K562 (cell line): ENCODE data around the gene DAZAP1. TPM values are rescaled to one million over a fixed set of nuclear protein-coding genes. Genes with fewer than 3 reads are reported as not detected.

Source experiments
- E2F3 ChIP-seq: fragments of 250-450 bp; sonication (Bioruptor Pico); IDR thresholded peaks from 2 replicates; pipeline ENCODE4 v1.4.0; 2020; ENCODE audit warnings: mild to moderate bottlenecking
- EP300 ChIP-seq: IDR thresholded peaks from 2 replicates; pipeline ENCODE4 v1.6.1; 2012; ENCODE audit warnings: low read length, improper control_type of control experiment
- HCFC1 ChIP-seq: IDR thresholded peaks from 2 replicates; pipeline ENCODE4 v1.6.1; 2012; ENCODE audit warnings: low read depth, low read length, improper control_type of control experiment
- KDM5B ChIP-seq: fragments of 200-600 bp; sonication (generic); IDR thresholded peaks from 2 replicates; pipeline ENCODE4 v1.6.1; 2012; ENCODE audit warnings: low read depth, mild to moderate bottlenecking, moderate library complexity, low read length, control low read depth, inconsistent platforms; ENCODE audit not compliant: insufficient replicate concordance
- MBD2 ChIP-seq: sonication (generic); IDR thresholded peaks from 2 replicates; pipeline ENCODE4 v1.6.1; 2016; ENCODE audit warnings: low read depth, borderline replicate concordance
- MED1 ChIP-seq: sonication (generic); formaldehyde crosslinking; IDR thresholded peaks from 2 replicates; pipeline ENCODE4 v1.8.1; 2023; ENCODE audit warnings: missing genetic modification reagents, borderline replicate concordance
- NBN ChIP-seq: fragments of 450-650 bp; IDR thresholded peaks from 2 replicates; pipeline ENCODE4 v1.6.1; 2016; ENCODE audit warnings: low read depth, mild to moderate bottlenecking
- SIRT6 ChIP-seq: IDR thresholded peaks from one replicate; pipeline ENCODE4 v1.6.1; 2012; ENCODE audit warnings: low read depth, mild to moderate bottlenecking, control low read depth, inconsistent platforms, low read length, moderate library complexity
- SRF ChIP-seq, 2 experiments: fragments of 250-450, 450-650 bp in 1 of 2; sonication (Bioruptor Pico) in 1 of 2; sonication (generic) in 1 of 2; formaldehyde crosslinking; IDR thresholded peaks; 2 replicates each; pipeline versions ENCODE4 v1.5.0 to v1.5.1; 2020 to 2022; ENCODE audit warnings: mild to moderate bottlenecking in 1 of 2, missing genetic modification reagents in 1 of 2
- ZFP1 ChIP-seq: fragments of 450-650 bp; formaldehyde crosslinking; IDR thresholded peaks from 2 replicates; pipeline ENCODE4 v1.4.0; 2020; ENCODE audit warnings: mild to moderate bottlenecking, mixed read lengths
- ZFX ChIP-seq: sonication (generic); formaldehyde crosslinking; IDR thresholded peaks from 2 replicates; pipeline ENCODE4 v1.8.0; 2022; ENCODE audit warnings: mild to moderate bottlenecking, missing genetic modification reagents, moderate library complexity
- ZNF23 ChIP-seq: fragments of 250-450 bp; sonication (Bioruptor Pico); IDR thresholded peaks from 2 replicates; pipeline ENCODE4 v1.4.0; 2020; ENCODE audit warnings: mild to moderate bottlenecking
- ZNF41 ChIP-seq: fragments of 250-450 bp; sonication (Bioruptor Pico); conservative IDR thresholded peaks from 2 replicates; pipeline ENCODE4 v1.4.0; 2020; ENCODE audit warnings: mild to moderate bottlenecking
- ZNF695 ChIP-seq: fragments of 450-650 bp; formaldehyde crosslinking; IDR thresholded peaks from 2 replicates; pipeline ENCODE4 v1.4.0; 2020; ENCODE audit warnings: mild to moderate bottlenecking, moderate library complexity
- ZNF707 ChIP-seq: fragments of 250-450 bp; sonication (Bioruptor Pico); conservative IDR thresholded peaks from 2 replicates; pipeline ENCODE4 v1.8.0; 2022; ENCODE audit warnings: inconsistent platforms, mild to moderate bottlenecking, moderate library complexity
- polyA plus RNA-seq, 8 experiments: library from polyadenylated mRNA; depleted of rRNA in 4 of 8; stranded (reverse) in 5 of 8; unstranded in 3 of 8; fragments of >200 nt; fragmentation: Nextera tagmentation in 2 of 8; fragmentation: Illumina TruSeq in 1 of 8; extraction: Ambion mirVana in 2 of 8; extraction: Trizol in 1 of 8; gene quantifications; 2 replicates each; pipeline versions ENCODE4 v1.2.1 to v1.2.3, GENCODE V29; 2011 to 2014; ENCODE audit warnings: inconsistent platforms in 1 of 8, missing spikeins in 1 of 8
- total RNA-seq, 7 experiments: library from RNA; depleted of rRNA in 6 of 7; stranded (reverse); fragments of >200 nt in 6 of 7; fragmentation: Illumina TruSeq in 2 of 7; extraction: Trizol in 2 of 7; gene quantifications; 2 replicates each; pipeline versions ENCODE4 v1.2.1 to v1.2.3, GENCODE V29; 2011 to 2021; ENCODE audit warnings: low replicate concordance in 1 of 7
- TF ChIP-seq, protein P1 (sequence below): fragments of 250-450 bp; sonication (Bioruptor Pico); IDR thresholded peaks from 2 replicates; pipeline ENCODE4 v1.4.0; 2020; ENCODE audit warnings: mild to moderate bottlenecking, moderate library complexity, borderline replicate concordance
- TF ChIP-seq, protein P2 (sequence below): fragments of 450-650 bp; IDR thresholded peaks from 2 replicates; pipeline ENCODE4 v1.6.1; 2016; ENCODE audit warnings: low read depth, mild to moderate bottlenecking, moderate library complexity
- TF ChIP-seq, protein P3 (sequence below): fragments of 250-450 bp; sonication (Bioruptor Pico); IDR thresholded peaks from 2 replicates; pipeline ENCODE4 v1.8.0; 2021; ENCODE audit warnings: moderate library complexity, mild to moderate bottlenecking, inconsistent platforms
- TF ChIP-seq, protein P4 (sequence below): fragments of 200-800 bp; sonication (Bioruptor generic); IDR thresholded peaks from 2 replicates; pipeline ENCODE4 v1.6.1; 2017; ENCODE audit warnings: missing genetic modification characterization, missing compliant biosample characterization
- TF ChIP-seq, protein P5 (sequence below): fragments of 450-650 bp; formaldehyde crosslinking; IDR thresholded peaks from 2 replicates; pipeline ENCODE4 v1.4.0; 2020; ENCODE audit warnings: mild to moderate bottlenecking, moderate library complexity

Gene DAZAP1
- total and polyA plus RNA-seq, 9 of the 15 experiments (the other 6 are each of a cell fraction or from before 2014, with no cell fraction given), result 10.8 to 289 (median 142) TPM

DNA sequence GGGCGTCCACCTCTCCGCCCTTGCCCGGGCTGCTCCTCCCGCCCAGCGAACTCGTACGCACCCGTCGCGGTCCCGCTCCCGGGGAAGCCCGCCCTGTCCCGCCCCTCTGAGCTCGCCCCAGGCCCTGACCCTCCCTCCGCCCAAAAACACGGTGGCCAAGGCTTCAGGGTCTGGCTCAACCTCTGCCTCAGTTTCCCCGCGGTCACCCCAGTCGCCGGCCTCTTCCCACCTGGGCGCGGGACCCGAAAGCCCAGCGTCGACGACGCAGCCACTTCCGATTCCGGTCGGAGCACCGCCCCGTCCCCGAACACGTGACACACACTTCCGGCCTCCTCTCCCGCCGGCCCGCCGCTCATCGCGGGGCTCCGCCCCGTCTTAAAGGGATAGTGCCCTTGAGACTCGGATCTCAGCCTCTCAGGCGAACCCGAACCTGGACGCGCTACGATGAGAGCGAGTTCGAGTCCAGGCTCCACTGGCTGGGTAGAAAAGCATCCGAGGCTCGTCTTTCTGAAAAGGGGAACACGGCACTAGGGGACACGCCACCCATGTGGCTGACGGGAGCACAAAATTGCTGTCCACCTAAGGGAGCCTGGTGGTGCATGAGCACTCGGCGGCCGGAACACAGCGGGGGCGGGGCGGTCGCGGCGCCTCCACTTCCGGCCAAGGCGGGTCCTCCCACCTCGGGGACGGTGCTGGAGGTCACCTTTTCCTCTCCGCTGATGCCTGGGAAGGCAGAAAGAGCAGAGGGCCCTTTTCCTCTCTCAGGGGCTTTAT is 71.7 kb downstream of the DAZAP1 start, which contains the start of gene C19orf25 (continued):
- peak; percentile 63 for TF ChIP-seq ZFX
- TF ChIP-seq, protein P1, sequence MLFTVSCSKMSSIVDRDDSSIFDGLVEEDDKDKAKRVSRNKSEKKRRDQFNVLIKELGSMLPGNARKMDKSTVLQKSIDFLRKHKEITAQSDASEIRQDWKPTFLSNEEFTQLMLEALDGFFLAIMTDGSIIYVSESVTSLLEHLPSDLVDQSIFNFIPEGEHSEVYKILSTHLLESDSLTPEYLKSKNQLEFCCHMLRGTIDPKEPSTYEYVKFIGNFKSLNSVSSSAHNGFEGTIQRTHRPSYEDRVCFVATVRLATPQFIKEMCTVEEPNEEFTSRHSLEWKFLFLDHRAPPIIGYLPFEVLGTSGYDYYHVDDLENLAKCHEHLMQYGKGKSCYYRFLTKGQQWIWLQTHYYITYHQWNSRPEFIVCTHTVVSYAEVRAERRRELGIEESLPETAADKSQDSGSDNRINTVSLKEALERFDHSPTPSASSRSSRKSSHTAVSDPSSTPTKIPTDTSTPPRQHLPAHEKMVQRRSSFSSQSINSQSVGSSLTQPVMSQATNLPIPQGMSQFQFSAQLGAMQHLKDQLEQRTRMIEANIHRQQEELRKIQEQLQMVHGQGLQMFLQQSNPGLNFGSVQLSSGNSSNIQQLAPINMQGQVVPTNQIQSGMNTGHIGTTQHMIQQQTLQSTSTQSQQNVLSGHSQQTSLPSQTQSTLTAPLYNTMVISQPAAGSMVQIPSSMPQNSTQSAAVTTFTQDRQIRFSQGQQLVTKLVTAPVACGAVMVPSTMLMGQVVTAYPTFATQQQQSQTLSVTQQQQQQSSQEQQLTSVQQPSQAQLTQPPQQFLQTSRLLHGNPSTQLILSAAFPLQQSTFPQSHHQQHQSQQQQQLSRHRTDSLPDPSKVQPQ (CRISPR knock-in tag), result no peak
- TF ChIP-seq EP300, result no peak
- TF ChIP-seq HCFC1, result peak; percentile 48; the same call in 1 of the 2 replicates
- TF ChIP-seq KDM5B, result peak; percentile 71
- peak; percentile 81; the same call in 1 of the 2 replicates for TF ChIP-seq NBN
- no peak for TF ChIP-seq ZNF41
- TF ChIP-seq, protein P2, sequence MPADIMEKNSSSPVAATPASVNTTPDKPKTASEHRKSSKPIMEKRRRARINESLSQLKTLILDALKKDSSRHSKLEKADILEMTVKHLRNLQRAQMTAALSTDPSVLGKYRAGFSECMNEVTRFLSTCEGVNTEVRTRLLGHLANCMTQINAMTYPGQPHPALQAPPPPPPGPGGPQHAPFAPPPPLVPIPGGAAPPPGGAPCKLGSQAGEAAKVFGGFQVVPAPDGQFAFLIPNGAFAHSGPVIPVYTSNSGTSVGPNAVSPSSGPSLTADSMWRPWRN, result no peak
- TF ChIP-seq, protein P3, sequence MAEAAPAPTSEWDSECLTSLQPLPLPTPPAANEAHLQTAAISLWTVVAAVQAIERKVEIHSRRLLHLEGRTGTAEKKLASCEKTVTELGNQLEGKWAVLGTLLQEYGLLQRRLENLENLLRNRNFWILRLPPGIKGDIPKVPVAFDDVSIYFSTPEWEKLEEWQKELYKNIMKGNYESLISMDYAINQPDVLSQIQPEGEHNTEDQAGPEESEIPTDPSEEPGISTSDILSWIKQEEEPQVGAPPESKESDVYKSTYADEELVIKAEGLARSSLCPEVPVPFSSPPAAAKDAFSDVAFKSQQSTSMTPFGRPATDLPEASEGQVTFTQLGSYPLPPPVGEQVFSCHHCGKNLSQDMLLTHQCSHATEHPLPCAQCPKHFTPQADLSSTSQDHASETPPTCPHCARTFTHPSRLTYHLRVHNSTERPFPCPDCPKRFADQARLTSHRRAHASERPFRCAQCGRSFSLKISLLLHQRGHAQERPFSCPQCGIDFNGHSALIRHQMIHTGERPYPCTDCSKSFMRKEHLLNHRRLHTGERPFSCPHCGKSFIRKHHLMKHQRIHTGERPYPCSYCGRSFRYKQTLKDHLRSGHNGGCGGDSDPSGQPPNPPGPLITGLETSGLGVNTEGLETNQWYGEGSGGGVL, result no peak
- TF ChIP-seq SIRT6, result no peak
- TF ChIP-seq ZNF23, result no peak
- TF ChIP-seq, protein P4, sequence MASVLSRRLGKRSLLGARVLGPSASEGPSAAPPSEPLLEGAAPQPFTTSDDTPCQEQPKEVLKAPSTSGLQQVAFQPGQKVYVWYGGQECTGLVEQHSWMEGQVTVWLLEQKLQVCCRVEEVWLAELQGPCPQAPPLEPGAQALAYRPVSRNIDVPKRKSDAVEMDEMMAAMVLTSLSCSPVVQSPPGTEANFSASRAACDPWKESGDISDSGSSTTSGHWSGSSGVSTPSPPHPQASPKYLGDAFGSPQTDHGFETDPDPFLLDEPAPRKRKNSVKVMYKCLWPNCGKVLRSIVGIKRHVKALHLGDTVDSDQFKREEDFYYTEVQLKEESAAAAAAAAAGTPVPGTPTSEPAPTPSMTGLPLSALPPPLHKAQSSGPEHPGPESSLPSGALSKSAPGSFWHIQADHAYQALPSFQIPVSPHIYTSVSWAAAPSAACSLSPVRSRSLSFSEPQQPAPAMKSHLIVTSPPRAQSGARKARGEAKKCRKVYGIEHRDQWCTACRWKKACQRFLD (CRISPR knock-in tag), result no peak
- no peak for TF ChIP-seq MED1 (CRISPR knock-in tag)
- no peak for TF ChIP-seq ZNF707 (CRISPR knock-in tag)
- TF ChIP-seq SRF (CRISPR knock-in tag; IDR thresholded peaks at IDR 0.05), result no peak
- TF ChIP-seq ZNF695 (CRISPR knock-in tag), result no peak
- no peak for TF ChIP-seq ZFP1
- TF ChIP-seq MBD2, result peak; percentile 52; the same call in 1 of the 2 replicates
- TF ChIP-seq, protein P5, sequence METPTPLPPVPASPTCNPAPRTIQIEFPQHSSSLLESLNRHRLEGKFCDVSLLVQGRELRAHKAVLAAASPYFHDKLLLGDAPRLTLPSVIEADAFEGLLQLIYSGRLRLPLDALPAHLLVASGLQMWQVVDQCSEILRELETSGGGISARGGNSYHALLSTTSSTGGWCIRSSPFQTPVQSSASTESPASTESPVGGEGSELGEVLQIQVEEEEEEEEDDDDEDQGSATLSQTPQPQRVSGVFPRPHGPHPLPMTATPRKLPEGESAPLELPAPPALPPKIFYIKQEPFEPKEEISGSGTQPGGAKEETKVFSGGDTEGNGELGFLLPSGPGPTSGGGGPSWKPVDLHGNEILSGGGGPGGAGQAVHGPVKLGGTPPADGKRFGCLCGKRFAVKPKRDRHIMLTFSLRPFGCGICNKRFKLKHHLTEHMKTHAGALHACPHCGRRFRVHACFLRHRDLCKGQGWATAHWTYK, result no peak
- TF ChIP-seq E2F3 (CRISPR knock-in tag), result 0 out of 2 replicates have a peak, but pooled peaks have one; percentile 12
